NB4 (cell line): ENCODE measurements around the gene IFT81.

ENCODE experiments used
- MAX ChIP-seq: IDR thresholded peaks from 2 replicates; pipeline ENCODE4 v1.6.1; 2011; ENCODE audit warnings: low read depth, low read length
- POLR2A ChIP-seq: IDR thresholded peaks from 2 replicates; pipeline ENCODE4 v1.6.1; 2011; ENCODE audit warnings: mild to moderate bottlenecking; ENCODE audit not compliant: insufficient read length; ENCODE audit errors: extremely low read depth
- TF ChIP-seq, protein P1 (sequence below): IDR thresholded peaks from one replicate; pipeline ENCODE4 v1.5.1; 2012; ENCODE audit warnings: low read depth, low read length

DNA sequence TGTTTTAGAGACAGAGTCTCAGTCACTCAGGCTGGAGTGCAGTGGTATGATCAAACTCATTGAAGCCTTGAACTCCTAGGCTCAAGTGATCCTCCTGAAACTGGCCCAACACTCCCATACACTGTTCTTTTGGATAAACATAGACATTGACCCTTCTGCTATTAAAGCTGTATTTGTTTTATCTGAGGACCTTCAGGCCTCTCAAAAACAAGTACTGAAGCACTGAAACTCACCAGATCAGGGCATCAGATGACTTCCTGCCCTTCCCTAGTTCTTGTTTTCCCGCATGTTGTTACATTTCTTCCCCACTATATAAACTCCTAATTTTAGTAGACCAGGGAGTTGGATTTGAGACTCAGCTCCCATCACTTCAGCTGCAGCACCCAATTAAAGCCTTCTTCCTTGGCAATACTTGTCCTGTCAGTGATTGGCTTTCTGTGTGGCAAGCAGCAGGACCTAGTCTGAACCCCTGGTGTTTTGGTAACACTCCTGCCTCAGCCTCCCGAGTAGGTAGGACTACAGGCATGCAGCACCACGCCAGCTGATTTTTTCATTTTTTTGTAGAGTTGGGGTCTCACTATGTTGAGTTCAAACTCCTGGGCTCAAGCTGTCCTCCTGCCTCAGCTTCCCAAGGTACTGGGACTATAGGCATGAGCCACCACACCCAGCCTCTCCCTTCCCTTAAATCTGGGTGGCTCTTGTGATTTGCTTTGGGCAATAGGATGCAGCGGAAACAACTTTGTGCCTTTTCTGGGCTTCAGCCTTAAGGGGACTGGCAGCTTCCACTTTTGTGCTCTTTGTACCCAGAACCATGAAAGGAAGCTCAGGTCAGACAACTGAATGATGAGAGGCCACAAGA, 12.5 kb upstream of the IFT81 start:
- no peak for TF ChIP-seq MAX
- TF ChIP-seq POLR2A, result no peak
- TF ChIP-seq, protein P1, sequence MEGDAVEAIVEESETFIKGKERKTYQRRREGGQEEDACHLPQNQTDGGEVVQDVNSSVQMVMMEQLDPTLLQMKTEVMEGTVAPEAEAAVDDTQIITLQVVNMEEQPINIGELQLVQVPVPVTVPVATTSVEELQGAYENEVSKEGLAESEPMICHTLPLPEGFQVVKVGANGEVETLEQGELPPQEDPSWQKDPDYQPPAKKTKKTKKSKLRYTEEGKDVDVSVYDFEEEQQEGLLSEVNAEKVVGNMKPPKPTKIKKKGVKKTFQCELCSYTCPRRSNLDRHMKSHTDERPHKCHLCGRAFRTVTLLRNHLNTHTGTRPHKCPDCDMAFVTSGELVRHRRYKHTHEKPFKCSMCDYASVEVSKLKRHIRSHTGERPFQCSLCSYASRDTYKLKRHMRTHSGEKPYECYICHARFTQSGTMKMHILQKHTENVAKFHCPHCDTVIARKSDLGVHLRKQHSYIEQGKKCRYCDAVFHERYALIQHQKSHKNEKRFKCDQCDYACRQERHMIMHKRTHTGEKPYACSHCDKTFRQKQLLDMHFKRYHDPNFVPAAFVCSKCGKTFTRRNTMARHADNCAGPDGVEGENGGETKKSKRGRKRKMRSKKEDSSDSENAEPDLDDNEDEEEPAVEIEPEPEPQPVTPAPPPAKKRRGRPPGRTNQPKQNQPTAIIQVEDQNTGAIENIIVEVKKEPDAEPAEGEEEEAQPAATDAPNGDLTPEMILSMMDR, result no peak
